LNCAP (cell line): ENCODE results near the gene CDC16.

Experiments
- TF ChIP-seq, protein P1 (sequence below): fragments of 450-650 bp; IDR thresholded peaks from 2 replicates; pipeline ENCODE4 v1.5.1; 2017; ENCODE audit warnings: mild to moderate bottlenecking

CDC16 gene

DNA sequence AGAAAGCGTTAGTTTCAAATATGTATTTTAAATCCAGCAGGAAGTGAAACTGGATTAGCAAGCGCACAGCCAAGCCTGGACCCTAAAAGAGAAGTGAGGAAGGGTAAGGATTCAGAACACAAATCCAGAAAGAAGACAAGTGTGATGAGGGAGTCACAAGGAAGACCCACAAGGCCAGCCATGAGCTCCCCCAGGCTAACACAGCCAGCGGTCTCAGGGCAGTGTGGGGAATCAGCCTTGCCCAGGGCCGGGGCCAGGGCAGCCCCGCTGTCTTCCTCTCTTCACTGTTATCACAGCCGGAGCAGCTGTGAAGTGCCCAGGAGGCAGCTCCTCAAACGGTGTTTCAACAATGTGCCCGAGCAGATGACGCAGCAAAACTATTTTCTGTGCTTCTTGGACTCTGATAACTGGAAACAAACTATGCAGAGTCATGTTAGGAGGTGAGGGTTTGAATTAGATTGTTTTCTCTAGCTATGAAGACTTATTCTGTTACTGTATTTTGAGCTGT, 12.2 kb upstream of the CDC16 start:
- TF ChIP-seq, protein P1, sequence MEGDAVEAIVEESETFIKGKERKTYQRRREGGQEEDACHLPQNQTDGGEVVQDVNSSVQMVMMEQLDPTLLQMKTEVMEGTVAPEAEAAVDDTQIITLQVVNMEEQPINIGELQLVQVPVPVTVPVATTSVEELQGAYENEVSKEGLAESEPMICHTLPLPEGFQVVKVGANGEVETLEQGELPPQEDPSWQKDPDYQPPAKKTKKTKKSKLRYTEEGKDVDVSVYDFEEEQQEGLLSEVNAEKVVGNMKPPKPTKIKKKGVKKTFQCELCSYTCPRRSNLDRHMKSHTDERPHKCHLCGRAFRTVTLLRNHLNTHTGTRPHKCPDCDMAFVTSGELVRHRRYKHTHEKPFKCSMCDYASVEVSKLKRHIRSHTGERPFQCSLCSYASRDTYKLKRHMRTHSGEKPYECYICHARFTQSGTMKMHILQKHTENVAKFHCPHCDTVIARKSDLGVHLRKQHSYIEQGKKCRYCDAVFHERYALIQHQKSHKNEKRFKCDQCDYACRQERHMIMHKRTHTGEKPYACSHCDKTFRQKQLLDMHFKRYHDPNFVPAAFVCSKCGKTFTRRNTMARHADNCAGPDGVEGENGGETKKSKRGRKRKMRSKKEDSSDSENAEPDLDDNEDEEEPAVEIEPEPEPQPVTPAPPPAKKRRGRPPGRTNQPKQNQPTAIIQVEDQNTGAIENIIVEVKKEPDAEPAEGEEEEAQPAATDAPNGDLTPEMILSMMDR: no peak

DNA sequence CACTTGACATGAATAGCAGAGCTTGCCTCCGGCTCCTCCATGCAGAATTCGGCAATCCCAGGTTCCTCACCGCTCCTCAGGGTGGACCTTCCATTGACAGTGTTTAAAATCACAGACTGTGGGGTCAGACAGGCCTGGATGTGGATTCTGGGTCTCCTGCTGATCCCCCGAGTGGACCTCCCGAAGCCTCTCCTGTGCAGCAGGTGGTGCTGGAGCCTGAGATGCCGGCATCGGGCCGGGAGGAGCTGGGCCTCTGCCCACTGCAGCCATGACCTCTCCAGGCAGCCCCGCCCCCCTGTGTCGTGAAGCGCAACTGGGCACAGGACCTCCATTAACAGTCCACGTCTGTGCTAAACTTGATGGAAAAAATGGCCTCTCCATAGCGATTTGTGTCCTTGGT, 10.5 kb upstream of the CDC16 start:
- TF ChIP-seq, protein P1: no peak

DNA sequence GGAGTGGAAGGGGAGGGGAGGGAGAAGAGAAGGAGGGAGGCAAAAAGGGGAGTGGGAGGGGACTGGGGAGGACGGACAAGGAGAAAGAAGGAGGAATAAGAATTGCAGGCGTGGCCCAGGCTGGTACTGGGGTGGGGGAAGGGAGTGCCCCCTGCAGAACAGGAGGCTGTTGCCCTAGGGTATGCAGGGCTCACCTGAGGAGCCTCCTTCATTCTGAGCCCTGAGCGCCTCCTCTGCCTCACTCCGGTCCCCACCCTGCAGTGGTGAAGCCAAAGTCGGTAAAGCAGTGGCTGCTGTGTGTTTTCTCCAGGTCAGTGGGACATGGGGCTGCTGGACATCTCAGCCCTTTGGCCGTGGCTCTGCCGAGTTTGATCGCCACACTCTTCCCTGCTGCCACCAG, 9.1 kb upstream of the CDC16 start:
- TF ChIP-seq, protein P1: no peak

DNA sequence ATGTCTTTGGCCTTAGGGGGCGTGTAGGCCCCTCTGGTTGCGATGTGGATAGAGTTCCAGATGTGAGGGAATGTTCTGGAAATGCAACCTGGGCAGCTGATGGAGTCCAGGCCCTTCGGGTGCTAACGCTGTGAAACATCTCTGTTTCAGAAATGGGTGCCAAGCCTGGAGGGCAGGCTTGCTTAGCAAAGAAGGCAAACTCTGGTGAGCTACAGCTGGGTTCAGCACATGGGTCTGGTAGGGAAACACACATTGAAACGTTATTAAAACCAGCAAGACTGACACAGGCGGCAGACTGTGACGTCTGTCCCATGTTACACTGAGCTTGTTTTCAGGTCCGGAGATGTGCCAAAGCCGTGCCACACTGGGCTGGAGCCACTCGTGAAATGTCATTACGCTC, 8.6 kb upstream of the CDC16 start:
- TF ChIP-seq, protein P1: no peak

DNA sequence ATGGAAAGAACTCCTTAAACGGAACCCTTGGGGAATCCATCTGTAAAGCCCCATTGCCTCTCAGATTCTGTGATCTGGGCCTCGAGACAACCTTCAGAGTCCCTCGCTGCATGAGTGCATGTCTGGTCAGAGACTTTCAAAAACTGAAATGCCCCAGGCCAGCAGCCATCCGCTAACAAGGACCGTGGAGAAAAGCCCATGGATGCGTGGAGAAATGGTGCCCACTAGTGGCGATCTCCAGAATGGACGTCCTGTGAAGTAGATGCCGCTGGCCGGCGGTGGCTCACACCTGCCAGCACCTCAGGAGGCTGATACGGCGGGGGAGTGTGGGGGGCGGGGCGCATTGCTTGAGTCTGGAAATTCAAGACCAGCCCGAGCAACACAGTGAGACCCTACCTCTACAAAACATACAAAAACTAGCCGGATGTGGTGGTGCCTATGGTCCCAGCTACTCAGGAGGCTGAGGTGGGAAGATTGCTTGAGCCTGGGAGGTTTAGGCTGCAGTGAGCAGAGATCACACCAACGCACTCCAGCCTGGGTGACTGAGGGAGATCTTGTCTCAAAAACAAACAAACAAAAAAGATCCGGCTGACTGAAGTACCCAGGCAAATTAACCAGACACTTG, 7.9 kb upstream of the CDC16 start:
- TF ChIP-seq, protein P1: peak; percentile 73

DNA sequence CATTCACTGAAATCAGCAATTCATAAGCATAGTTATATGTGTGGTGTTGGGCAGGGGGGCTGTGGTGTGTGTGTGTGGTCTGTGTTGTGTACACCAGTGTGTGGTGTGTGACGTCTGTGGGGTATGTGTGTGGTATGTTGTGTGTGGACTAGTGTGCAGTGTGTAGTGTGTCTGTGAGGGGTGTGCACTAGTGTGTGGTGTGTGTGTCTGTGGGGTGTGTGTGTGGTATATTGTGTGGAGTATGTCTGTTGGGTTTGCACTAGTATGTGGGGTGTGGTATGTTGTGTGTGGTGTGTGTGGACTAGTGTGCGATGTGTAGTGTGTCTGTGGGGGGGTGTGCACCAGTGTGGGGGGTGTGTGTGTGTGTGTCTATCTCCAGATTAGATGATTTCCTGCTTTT, 7.2 kb upstream of the CDC16 start:
- TF ChIP-seq, protein P1: no peak

DNA sequence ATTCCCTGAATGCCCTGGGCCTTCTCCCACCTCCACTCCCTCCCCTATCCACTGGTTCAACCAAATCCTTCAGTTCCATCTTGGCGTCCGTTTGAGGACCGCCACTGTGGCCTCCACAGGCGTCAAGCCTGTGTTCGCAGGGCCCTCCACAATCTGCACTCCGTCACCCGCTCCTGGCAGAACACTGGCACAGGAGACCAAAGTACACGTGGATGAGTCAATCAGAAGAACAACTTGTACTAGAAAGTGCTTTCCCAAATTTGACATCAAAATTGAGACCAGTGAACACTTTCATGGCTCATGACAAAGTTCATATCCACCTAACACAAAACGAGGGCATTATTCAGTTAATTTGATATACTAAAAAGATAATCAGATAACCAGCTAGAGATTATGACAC, 6.5 kb upstream of the CDC16 start:
- TF ChIP-seq, protein P1: no peak

DNA sequence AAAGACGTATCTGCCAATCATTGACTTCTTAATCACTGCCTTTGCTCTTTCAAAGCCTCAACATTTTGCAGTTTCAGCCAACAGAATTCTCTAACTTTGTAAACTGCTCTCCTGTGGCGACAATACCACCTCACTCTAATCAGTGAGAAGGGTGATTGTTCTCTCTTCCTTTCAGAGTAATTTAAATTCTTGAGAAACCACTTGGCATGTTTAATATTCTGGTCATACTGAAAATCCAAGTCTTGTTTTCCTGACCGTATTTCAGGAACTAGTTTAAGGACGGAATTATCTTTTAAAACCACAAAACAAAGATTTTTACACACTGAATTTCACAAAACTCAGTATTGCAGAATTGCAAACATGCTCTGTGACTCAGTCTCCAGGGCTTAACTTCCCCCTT, 5.2 kb upstream of the CDC16 start:
- TF ChIP-seq, protein P1: no peak
